Chondrocyte (in vitro differentiated cells): ENCODE data around the gene BBS9. TPM values are rescaled to one million over a fixed set of nuclear protein-coding genes. Genes with fewer than 3 reads are reported as not detected.

Experiments
- DNase-seq: peaks from one replicate; pipeline ENCODE4 v3.0.0; 2021; ENCODE audit warnings: mixed read lengths, low spot score
- H3K27ac Mint-ChIP-seq: one replicate; pipeline ENCODE4 v1.8.0; 2021; ENCODE audit warnings: mild to moderate bottlenecking, moderate library complexity, mixed read lengths; ENCODE audit not compliant: unreplicated experiment
- H3K27me3 Mint-ChIP-seq: 2 replicates; pipeline ENCODE4 v1.8.0; 2021; ENCODE audit warnings: low read depth, mixed read lengths
- H3K36me3 Mint-ChIP-seq: 2 replicates; pipeline ENCODE4 v1.8.0; 2021; ENCODE audit warnings: low read depth, mixed read lengths
- H3K4me1 Mint-ChIP-seq: 2 replicates; pipeline ENCODE4 v1.8.0; 2021; ENCODE audit warnings: low read depth, mild to moderate bottlenecking, mixed read lengths
- H3K4me3 Mint-ChIP-seq: one replicate; pipeline ENCODE4 v1.8.0; 2021; ENCODE audit warnings: mild to moderate bottlenecking, moderate library complexity, mixed read lengths; ENCODE audit not compliant: unreplicated experiment
- H3K9me3 Mint-ChIP-seq: 2 replicates; pipeline ENCODE4 v1.8.0; 2021; ENCODE audit warnings: low read depth, mixed read lengths
- CTCF ChIP-seq: fragments of 200-600 bp; sonication (generic); IDR thresholded peaks from 2 replicates; pipeline ENCODE4 v1.5.0; 2021; ENCODE audit warnings: antibody characterized with exemption, mild to moderate bottlenecking, moderate library complexity
- total RNA-seq: library from RNA; stranded (reverse); gene quantifications from 3 replicates; pipeline ENCODE4 v1.2.1, GENCODE V29; 2021

The BBS9 gene
- total RNA-seq, 1 donor from 2014 or later: 16.5 TPM

GRCh38 chr7:33639552-33640197, 510.3 kb downstream of the BBS9 start:
- DNase-seq: no peak
- peaks cover 5% of the 10 kb centered on the region for H3K36me3 Mint-ChIP-seq

GRCh38 chr7:33640741-33641140, 511.4 kb downstream of the BBS9 start:
- H3K9me3 Mint-ChIP-seq: no peaks in the 10 kb centered on the region
- no peak overlapping the region for H3K27ac Mint-ChIP-seq
- peaks cover 5% of the 10 kb centered on the region for H3K36me3 Mint-ChIP-seq
- H3K27me3 Mint-ChIP-seq: no peaks in the 10 kb centered on the region
- no peak for DNase-seq
- no peak overlapping the region for H3K4me3 Mint-ChIP-seq
- TF ChIP-seq CTCF: no peak
- no peaks in the 10 kb centered on the region for H3K4me1 Mint-ChIP-seq

More at GRCh38 chr7:33639552-33640197, 510.3 kb downstream of the BBS9 start:
- Mint-ChIP-seq H3K4me1 (no peaks in the 10 kb centered on the region), H3K27ac (no peak overlapping the region), H3K4me3 (no peak overlapping the region), H3K27me3 (no peaks in the 10 kb centered on the region), H3K9me3 (no peaks in the 10 kb centered on the region)
- no peak for TF ChIP-seq CTCF

- TF ChIP-seq CTCF: no peak
- peaks cover 5% of the 10 kb centered on the region for H3K36me3 Mint-ChIP-seq
- H3K27ac Mint-ChIP-seq: no peak overlapping the region
- no peaks in the 10 kb centered on the region for H3K27me3 Mint-ChIP-seq
- no peak for DNase-seq
- no peaks in the 10 kb centered on the region for H3K4me1 Mint-ChIP-seq
- no peak overlapping the region for H3K4me3 Mint-ChIP-seq
- H3K9me3 Mint-ChIP-seq: no peaks in the 10 kb centered on the region
These were observed 512.9 kb downstream of the BBS9 start for GRCh38 chr7:33642312-33642711.

GRCh38 chr7:33643530-33643929, 514.2 kb downstream of the BBS9 start:
- DNase-seq: no peak
- H3K27me3 Mint-ChIP-seq: no peaks in the 10 kb centered on the region
- H3K9me3 Mint-ChIP-seq: peaks cover 3% of the 10 kb centered on the region
- no peaks in the 10 kb centered on the region for H3K4me1 Mint-ChIP-seq
- no peak overlapping the region for H3K4me3 Mint-ChIP-seq
- no peak overlapping the region for H3K27ac Mint-ChIP-seq
- peaks cover 5% of the 10 kb centered on the region for H3K36me3 Mint-ChIP-seq
- no peak for TF ChIP-seq CTCF

- H3K4me3 Mint-ChIP-seq: no peak overlapping the region
- H3K27ac Mint-ChIP-seq: no peak overlapping the region
- no peaks in the 10 kb centered on the region for H3K4me1 Mint-ChIP-seq
- no peaks in the 10 kb centered on the region for H3K27me3 Mint-ChIP-seq
- peaks cover 5% of the 10 kb centered on the region for H3K36me3 Mint-ChIP-seq
- no peak for TF ChIP-seq CTCF
- no peak for DNase-seq
- peaks cover 3% of the 10 kb centered on the region for H3K9me3 Mint-ChIP-seq
These were observed 515.1 kb downstream of the BBS9 start for GRCh38 chr7:33644489-33644888.
